ENCODE results near the gene LRRFIP2. TPM values are rescaled to one million over a fixed set of nuclear protein-coding genes. Genes with fewer than 3 reads are reported as not detected.
"Not testable (repeated sequence)": the region's sequence is repeated elsewhere in the genome, so short reads cannot be mapped to it uniquely, and the experiment has no call there.

LRRFIP2 gene
- 12.5 and 19.7 TPM in 2 replicates for total RNA-seq (2014; rRNA removed; shearing (Covaris generic))

DNA sequence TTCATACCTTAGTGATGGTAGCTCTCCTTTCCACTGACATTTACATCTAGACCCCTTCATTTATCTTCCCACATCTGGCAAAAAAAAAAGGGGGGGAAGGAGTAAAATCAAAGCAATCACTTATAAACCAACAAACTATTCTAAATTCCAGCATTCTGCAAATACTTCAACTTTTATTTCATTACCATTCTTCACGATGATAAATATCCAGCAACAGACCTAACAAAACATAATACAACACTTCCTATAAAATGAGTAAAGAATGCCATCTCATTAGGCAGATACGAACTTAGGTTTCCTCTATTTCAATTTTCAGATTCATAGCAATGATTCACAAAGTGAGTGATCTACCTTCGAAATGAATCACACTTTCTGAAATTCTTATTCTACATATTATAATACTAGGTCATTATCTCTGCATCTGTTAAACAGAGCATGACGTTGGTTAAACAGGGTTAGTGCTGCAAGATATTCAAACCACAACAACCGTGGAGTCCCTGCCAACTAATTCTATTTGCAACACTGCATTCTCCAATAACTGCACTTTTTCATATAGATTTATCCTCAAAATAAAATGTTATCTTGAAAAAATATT lies at the start of gene LRRFIP2:
LRRFIP2 (minus strand) TSS at position 51 of the 595 bp plus-strand sequence. CDS start 25,599 bp downstream, outside the sequence.
- no peak for DNase-seq (ENCODE audit: low spot score)

DNA sequence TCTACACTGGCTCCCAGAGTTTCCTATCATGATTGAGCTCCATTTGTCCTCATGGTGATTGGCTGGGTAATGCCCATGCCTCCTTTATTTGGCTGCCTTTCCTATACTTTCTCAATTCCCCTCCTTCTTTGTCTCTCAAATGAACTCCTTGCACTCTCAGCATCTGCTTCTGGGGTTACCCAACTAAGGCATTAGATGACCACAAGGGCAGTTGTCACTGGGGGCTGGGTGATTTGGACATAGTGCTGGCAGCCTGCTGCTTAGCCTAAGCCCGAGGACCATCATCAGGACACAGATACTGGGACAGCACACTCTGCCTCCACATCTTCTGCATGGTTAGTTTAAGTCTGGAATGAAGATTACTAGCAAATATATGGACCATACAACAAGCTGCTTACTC lies 49.2 kb upstream of the LRRFIP2 start:
- no peak for DNase-seq (ENCODE audit: low spot score)

DNA sequence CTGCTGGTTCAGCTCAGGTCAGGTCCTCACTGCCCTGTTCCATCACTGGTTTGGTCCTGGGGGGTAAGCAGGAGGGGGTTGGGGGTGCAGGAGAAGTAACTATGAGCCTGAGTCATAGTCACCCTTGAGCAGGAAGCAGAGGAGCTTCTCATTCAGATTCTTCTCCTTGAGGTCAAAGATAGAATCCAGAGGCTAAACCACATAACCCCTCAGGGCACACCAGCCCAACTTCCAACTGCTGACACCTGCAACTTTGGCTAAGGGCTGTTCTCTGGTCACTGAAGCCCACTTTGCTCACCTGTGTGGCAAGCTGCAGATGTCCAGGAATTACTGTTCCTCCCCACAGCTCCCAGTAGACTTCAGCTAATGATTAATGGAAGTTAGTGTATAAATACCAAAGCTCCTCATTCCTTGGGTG lies 48.8 kb upstream of the LRRFIP2 start:
- DNase-seq (ENCODE audit: low spot score): no peak

DNA sequence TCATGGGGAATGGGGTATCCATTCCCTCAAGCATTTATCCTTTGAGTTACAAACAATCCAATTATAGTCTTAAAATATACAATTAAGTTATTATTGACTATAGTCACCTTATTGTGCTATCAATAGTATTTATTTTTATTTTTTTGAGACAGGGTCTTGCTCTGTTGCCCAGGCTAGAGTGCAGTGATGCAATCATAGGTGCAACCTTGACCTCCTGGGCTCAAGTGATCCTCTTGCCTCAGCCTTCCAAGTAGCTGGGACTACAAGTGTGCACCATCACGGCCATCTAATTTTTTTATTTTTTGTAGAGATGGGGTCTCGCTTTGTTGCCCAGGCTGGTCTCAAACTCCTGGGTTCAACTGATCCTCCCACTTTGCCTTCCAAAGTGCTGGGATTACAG lies 48.2 kb upstream of the LRRFIP2 start:
- not testable (repeated sequence) for DNase-seq (ENCODE audit: low spot score)

DNA sequence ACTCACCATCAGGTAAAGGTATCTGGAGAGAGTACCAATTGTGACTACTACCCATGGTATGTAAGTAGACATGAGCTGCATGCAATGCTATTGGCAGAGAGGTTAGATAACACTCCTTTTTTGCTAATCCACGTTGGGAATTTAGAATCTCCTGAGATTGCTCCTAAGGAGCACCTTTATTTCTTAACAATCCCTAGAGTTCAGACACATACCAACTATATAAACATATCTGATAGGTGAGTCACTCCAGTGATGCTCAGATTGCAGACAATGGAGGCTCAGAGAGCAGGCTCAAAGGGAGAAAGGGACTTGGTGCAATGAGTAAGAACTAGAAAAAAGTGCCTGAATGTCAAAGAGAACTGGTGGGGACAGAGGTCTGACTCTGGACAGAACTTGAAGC lies 47.0 kb upstream of the LRRFIP2 start:
- peak; percentile 21 for DNase-seq (ENCODE audit: low spot score)

GRCh38 chr3:37219266-37219665 lies 44.9 kb upstream of the LRRFIP2 start:
- DNase-seq (ENCODE audit: low spot score): no peak

DNA sequence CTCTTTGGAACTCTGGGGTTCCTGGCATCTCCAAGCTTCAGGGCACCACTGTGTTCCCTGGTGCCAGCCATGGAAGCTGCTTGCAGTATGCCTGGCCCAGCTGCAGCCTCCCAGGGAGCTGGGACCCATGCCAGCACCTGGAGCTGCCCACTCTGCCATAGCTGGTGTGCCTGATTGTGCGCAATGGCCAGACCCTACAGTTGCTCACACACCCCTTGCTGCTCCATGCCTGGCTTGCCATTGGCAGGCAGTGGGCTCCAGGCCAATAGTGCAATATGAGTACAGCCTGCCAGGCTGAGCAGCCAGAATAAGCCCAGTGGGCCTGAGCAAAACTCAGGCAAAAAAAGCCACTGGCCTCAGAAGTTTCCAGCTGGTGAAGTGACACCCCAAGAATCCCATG lies 43.8 kb upstream of the LRRFIP2 start:
- DNase-seq (ENCODE audit: low spot score): no peak

DNA sequence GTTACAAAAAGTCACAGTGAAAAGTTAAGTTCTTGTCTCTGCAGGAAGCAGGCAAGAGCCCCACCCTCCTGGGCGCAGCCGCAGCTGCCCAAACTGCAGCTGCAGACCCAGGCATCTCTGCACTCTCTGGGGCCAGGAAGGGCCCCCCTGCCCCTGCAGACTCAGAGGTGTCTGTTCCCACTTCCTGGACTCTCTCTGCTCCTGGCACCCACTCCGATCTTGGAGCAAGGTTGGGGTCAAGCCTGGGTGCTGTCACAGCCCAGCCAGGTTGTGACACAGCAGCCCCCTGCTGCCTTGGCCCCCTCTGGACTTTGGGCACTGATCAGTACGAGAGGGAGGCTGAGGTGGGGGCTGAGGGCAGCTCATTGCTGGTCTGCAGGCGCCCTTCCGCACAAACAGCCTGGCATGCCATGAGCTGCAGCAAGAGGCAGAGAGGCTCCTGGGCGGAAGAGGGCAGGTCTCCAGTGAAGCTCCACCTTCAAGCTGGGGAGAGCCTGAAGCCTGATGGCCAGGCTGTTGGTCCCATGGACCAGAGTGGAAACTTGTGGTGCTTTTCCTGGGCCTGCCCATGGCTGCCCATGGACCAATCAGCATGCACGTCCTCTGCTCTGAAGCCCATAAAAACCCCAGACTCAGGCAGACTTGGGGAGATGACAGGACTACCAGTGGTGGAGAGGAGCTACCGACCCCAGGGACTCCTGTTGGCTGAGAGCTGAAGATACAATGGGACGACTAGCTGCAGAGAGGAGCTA lies 42.9 kb upstream of the LRRFIP2 start:
- no peak for DNase-seq (ENCODE audit: low spot score)

- no peak for DNase-seq (ENCODE audit: low spot score)
Measured at GRCh38 chr3:37216597-37217097, 42.3 kb upstream of the LRRFIP2 start.

DNA sequence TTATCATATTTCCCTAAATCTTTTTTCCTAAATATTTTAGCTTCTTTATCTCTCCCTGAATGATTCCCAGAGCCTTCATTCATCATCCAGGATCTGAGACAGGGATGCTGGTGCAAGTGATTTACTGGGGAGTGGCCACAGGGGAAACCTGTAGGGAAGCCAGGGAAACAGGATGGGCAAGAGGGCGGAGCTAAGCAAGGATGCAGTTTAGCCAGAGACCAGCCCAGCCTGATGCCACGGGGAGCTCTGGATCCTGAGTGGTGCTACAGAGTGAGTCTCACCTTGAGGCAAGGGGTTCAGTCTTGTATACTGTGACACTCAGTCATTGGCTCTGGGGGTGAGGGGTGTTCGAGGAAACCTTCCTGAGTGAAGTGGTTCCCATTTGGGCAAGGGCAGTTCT lies 39.7 kb upstream of the LRRFIP2 start:
- DNase-seq (ENCODE audit: low spot score): no peak

DNA sequence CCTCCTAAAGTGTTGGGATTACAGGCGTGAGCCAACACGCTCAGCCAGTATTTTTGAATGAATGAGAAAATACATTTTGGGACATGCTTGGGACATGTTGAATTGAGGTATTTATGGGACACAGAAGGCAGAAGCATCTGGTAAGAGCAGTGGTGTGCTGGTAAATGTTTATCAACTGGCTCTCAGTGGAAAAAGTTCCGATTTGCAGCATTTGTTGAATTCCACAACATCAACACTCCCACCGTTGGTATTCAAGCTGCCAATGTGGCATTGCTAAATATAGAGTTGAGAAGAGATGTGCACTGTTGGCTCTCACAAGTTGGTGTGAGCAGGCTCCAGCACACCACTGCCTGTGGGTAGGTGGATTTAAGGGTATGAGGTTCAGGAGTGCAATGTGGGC lies 35.8 kb upstream of the LRRFIP2 start:
- DNase-seq (ENCODE audit: low spot score): no peak

DNA sequence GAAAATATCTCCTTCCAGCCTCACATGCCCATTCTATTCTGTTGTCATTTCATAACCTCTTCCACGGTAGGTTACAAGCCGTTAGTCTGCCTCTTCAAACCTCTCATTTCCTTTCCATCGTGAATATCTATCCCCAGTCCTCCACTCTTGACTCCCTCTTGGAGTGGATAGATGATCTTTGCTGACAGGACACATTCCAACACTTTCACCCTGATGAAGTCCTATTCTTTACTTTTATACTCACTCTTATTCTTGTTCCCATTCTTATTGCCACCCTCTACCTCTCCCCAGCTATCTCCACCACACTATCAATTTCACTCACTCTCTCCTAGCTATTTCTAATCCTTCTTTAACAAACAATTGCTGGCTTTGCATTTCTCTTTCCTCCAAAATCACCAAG lies 34.2 kb upstream of the LRRFIP2 start:
- DNase-seq (ENCODE audit: low spot score): not testable (repeated sequence)

DNA sequence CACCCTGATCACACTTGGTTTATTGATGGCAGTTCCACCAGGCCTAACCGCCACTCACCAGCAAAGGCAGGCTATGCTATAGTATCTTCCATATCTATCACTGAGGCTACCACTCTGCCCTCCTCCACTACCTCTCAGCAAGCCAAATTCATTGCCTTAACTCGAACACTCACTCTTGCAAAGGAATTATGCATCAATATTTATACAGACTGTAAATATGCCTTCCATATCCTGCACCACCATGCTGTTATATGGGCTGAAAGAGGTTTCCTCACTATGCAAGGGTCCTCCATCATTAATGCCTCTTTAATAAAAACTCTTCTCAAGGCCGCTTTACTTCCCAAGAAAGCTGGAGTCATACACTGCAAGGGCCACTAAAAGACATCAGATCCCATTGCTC lies 33.6 kb upstream of the LRRFIP2 start:
- not testable (repeated sequence) for DNase-seq (ENCODE audit: low spot score)

DNA sequence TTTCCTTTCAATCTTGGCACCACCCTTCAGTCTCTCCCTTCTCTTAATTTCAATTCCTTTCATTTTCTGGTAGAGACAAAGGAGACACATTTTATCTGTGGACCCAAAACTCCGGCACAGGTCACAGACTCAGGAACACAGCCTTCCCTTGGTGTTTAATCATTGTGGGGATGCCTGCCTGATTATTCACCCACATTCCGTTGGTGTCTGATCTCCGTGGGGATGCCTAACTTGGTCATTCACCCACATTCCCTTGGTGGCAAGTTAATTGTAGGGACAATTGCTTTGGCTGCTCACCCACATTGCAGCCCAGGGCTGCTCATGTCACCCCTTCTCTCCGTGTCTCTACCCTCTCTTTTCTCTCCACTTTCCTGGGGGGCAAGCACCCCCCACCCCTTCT lies 31.7 kb upstream of the LRRFIP2 start:
- DNase-seq (ENCODE audit: low spot score): not testable (repeated sequence)

- no peak for DNase-seq (ENCODE audit: low spot score)
Measured at GRCh38 chr3:37204314-37204713, 29.9 kb upstream of the LRRFIP2 start.

DNA sequence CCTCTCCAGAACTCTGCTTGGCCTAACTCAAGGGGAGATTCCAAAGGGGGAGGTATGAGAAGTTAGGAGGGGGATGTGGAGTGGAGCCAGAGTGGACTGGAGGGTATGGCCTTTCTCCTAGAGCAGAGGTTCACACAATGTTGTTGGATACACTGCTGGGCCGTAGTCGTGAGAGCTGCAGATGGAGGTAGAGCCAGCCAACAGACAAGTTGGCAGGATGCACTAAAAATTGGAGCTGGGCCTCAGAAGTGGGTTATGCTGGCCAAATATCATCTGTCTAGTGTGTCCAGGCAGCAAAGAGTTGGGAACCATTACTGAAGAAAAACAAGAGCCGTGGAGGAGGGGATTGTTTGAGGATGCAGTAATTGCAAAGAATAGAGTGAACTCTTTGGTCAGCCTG lies 27.7 kb upstream of the LRRFIP2 start:
- DNase-seq (ENCODE audit: low spot score): no peak

GRCh38 chr3:37200141-37200540 lies 25.8 kb upstream of the LRRFIP2 start:
- no peak for DNase-seq (ENCODE audit: low spot score)

DNA sequence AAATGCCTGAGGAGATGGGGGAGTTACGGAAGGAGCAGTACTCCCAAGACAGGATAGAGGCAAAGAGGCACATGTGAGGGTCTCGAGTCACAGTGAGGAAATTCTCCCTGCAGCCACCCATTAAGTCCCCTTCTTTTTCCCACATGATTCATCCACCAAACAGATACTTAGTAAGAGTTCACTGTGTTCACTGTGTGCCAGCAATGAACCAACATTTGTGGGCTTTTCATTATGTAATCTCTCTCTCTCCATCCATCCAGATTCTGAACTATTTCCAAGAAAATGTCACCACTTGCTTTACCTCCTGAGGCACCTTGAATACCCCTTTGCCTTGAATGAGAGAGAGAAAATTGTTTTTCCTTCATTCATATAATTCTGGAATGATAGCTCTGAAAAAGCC lies 24.6 kb upstream of the LRRFIP2 start:
- DNase-seq (ENCODE audit: low spot score): no peak

- no peak for DNase-seq (ENCODE audit: low spot score)
Measured at GRCh38 chr3:37198547-37198946, 24.2 kb upstream of the LRRFIP2 start.

GRCh38 chr3:37197810-37198371 lies 23.5 kb upstream of the LRRFIP2 start:
- no peak for DNase-seq (ENCODE audit: low spot score)

DNA sequence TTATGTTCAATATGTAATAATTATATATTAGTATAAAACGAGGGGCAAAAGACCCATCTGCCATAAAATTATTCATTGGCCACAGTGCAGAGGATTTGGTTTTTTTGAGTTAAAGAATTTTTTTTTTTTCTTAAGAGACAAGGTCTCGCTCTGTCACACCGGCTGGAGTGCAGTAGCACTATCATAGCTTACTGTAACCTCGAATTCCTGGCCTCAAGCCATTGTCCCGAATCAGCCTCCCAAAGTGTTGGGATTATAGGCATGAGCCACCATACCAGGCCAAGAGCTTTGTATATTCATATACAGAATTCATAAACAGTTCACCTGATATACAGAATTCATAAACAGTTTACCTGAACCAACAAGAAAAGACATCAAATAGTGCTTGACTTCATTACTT lies 20.2 kb upstream of the LRRFIP2 start:
- DNase-seq (ENCODE audit: low spot score): no peak

DNA sequence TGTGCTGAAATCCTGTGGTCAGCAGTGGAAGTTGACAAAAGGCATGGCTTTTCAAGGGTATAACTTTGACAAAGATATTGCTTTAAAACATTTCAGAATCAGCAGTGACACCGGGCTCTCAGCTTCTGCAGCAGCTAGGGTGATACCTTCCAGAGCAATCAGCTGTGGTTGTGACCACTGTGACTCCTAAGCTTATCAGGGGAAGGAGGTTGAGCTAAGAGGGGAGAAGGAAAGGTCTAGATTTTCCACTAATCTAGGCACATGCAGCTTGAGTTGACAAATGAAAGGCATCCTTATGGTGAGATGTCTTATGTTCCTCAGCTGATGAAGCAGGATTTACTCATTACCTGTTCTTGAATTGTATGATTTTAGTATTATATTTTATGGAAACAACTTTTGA lies 16.3 kb upstream of the LRRFIP2 start:
- DNase-seq (ENCODE audit: low spot score): no peak

DNA sequence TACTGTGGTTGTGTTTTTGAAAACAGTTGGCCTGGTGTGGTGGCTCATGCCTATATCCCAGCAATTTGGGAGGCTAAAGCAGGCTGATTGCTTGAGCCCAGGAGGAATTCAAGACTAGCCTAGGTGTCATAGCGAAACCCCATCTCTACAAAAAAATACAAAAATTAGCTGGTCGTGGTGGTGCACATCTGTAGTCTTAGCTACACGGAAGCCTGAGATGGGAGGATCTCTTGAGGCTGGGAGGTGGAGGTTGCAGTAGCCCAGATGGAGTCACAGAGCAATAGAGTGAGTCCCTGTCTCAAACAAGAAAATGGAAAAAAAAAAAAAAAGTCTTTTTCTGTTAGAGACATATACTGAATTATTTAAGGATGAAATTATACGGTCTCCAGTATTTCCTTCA lies 14.7 kb upstream of the LRRFIP2 start:
- DNase-seq (ENCODE audit: low spot score): no peak
